ENCODE results near the gene CDKL1. TPM values are rescaled to one million over a fixed set of nuclear protein-coding genes. Genes with fewer than 3 reads are reported as not detected.

Gene CDKL1
- total RNA-seq, 2 experiments from 2014 or later = 12.1 to 13.7 TPM

DNA sequence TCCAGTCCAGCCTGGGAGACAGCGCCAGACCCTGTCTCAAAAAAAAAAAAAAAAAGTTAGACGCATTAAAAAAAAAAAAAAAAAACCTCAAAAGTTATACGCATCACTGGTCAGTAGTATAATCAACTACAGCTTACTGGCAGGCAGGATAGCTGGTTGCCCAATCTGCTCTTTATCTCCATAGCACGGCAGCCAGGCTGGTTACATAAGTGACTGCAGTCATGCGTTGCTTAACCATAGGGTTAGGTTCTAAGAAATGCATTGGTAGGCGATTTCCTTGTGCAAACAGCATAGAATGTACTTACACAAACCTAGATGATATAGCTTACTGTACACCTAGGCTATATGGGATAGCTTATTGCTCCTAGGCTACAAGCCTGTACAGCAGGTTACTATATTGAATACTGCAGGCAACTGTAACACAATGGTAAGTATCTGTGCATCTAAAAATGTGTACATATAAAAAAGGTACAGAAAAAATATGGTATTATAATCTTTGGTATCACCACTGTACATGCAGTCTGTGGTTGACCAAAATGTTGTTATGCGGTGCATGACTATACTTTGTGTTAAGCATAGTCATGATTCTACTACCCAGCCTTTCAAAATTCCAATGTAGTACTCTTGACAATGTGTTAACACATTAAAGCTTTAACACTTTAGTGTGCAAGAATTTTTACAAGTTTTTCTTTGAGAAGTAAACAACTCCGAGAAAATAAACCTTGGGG, 92.8 kb downstream of the CDKL1 start:
- Mint-ChIP-seq H3K27me3 (no peaks in the 10 kb centered on the region), H3K27ac (no peak overlapping the region), H3K4me1 (peaks cover 4% of the 10 kb centered on the region), H3K4me3 (no peak overlapping the region), H3K9me3 (no peaks in the 10 kb centered on the region), H3K36me3 (peaks cover 30% of the 10 kb centered on the region)
- DNase-seq = no peak
- POLR2A ChIA-PET = no interaction called here
- no peak for ATAC-seq (ENCODE audit: low read depth)

DNA sequence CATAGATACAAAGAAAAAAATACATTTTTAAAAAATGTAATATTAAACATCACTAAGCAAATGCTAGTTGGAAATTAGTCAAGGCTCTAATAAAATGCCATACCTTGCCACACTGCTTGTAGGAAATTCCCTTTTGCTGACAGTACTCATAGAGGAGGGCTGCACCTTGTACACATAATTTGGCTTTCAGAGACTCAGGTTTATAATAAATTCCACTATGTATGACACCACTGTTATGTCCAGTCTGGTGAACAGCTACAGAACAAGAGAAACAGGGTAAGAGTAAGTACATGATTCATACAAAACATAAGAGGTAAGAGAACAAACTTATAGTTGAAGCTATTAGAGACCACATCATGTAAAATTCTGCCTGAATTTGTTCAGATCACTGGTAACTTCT, 94.8 kb downstream of the CDKL1 start:
- no peak overlapping the region for H3K27ac Mint-ChIP-seq

GRCh38 chr14:50299585-50299984, 97.1 kb downstream of the CDKL1 start:
- POLR2A ChIA-PET = no interaction called here
- Mint-ChIP-seq H3K27me3 (no peaks in the 10 kb centered on the region), H3K4me3 (no peak overlapping the region), H3K36me3 (peaks cover 35% of the 10 kb centered on the region), H3K9me3 (no peaks in the 10 kb centered on the region), H3K27ac (no peak overlapping the region), H3K4me1 (peaks cover 4% of the 10 kb centered on the region)
- ATAC-seq (ENCODE audit: low read depth) = no peak
- no peak for DNase-seq

More for the DNA sequence above, 94.8 kb downstream of the CDKL1 start:
- H3K27me3 Mint-ChIP-seq = no peaks in the 10 kb centered on the region
- peaks cover 38% of the 10 kb centered on the region for H3K36me3 Mint-ChIP-seq
- POLR2A ChIA-PET = no interaction called here
- ATAC-seq (ENCODE audit: low read depth) (no peak), DNase-seq (no peak)
- no peak overlapping the region for H3K4me3 Mint-ChIP-seq
- no peaks in the 10 kb centered on the region for H3K9me3 Mint-ChIP-seq
- peaks cover 4% of the 10 kb centered on the region for H3K4me1 Mint-ChIP-seq

DNA sequence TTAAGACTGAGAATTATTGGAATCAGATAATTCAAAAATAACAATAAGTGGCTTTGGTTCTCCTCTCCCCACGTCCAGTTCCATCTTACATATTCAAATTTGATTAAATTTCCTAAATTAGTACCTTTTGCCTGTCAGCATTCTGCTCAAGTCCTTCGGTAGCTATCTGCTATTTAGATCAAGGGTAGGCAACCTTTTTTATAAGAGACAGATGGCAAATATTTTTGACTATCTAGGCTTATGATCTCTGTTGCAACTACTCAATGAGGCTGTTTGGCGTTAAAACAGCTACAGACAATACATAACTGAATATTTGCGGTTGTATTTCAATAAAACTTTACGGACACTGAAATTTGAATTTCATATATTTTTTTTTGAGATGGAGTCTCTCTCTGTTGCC, 106.4 kb downstream of the CDKL1 start:
- ATAC-seq (ENCODE audit: low read depth) (no peak), DNase-seq (no peak)
- Mint-ChIP-seq H3K27me3 (no peaks in the 10 kb centered on the region), H3K4me1 (no peaks in the 10 kb centered on the region), H3K27ac (no peak overlapping the region), H3K36me3 (peaks cover 33% of the 10 kb centered on the region), H3K9me3 (no peaks in the 10 kb centered on the region), H3K4me3 (no peak overlapping the region)
- POLR2A ChIA-PET = interaction anchor here (0.6 kb wide), 1 partner anchor 26 kb away, joined by 4 read pairs; no protein-coding TSS in a partner anchor

DNA sequence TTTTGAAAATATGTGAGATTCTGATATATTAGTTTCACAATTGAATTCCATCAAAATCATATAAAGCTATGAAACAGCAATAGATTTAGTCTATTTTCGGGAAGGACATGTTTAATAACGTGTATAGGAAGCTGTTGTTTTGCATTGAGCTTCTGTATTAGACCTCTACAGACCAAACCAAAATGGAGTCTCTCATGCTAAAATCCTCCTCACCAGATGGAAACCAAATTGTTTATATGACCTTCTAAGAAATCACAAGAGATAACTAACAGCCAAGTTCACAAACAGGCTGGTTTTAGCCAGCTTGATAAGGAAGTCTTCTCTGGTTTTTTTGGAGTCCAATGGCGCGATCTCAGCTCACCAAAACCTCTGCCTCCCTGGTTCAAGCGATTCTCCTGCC, 108.5 kb downstream of the CDKL1 start:
- Mint-ChIP-seq H3K4me1 (no peaks in the 10 kb centered on the region), H3K27me3 (no peaks in the 10 kb centered on the region), H3K9me3 (no peaks in the 10 kb centered on the region), H3K36me3 (peaks cover 26% of the 10 kb centered on the region), H3K27ac (no peak overlapping the region), H3K4me3 (no peak overlapping the region)
- no peak for DNase-seq
- POLR2A ChIA-PET = no interaction called here
- ATAC-seq (ENCODE audit: low read depth) = no peak

DNA sequence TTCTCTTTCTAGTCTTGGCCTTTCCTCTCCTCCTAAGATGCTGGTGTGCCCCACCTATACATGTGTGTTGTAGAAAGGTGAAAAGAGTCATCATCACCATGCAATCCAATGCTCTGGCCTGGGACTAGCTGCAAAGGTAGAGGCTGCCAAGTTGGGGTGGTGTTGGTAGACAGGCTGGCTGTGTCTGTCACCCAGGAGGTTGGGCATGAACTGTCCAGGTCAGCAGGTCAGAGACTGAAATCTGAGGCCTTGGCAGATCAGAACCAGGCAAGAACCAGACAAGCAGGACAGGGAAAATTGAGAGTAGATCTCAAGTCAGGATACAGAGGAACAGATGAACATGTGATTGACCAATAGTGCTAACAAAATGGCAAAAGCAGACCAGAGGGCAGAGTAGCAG, 110.8 kb downstream of the CDKL1 start:
- no peak for ATAC-seq (ENCODE audit: low read depth)
- POLR2A ChIA-PET = no interaction called here
- no peaks in the 10 kb centered on the region for H3K27me3 Mint-ChIP-seq

More for the DNA sequence above, 110.8 kb downstream of the CDKL1 start:
- no peak overlapping the region for H3K27ac Mint-ChIP-seq
- H3K9me3 Mint-ChIP-seq = no peaks in the 10 kb centered on the region
- no peaks in the 10 kb centered on the region for H3K4me1 Mint-ChIP-seq
- no peak overlapping the region for H3K4me3 Mint-ChIP-seq
- DNase-seq = no peak
- H3K36me3 Mint-ChIP-seq = peaks cover 17% of the 10 kb centered on the region

Small RNA genes lying within 50 kb of the gene (microRNA-seq; reads per million reads assigned to microRNA genes)
- not detected for gene MIR4504

Other genes with a start within 250 kb of the CDKL1 start
- 10 to 100 TPM; 34.6 to 36.1 TPM for gene SOS2, start 165.3 kb downstream of the CDKL1 start, total RNA-seq
- 10 to 100 TPM; 11.5 to 12.1 TPM for gene L2HGDH, start 84.7 kb downstream of the CDKL1 start, total RNA-seq
- gene DMAC2L, start 84.6 kb downstream of the CDKL1 start, total RNA-seq = 10 to 100 TPM; 19.0 to 19.4 TPM
- gene MAP4K5, start 135.7 kb upstream of the CDKL1 start, total RNA-seq = 10 to 100 TPM; 40.1 to 46.1 TPM
- 1 to 10 TPM; 1.5 TPM for gene ATL1, start 163.3 kb upstream of the CDKL1 start, total RNA-seq

All from activated naive CD8-positive, alpha-beta T cell treated with anti-CD3 and anti-CD28 coated beads, Interleukin-2, amount 10 ng/mL, durations not matched to agents 7 days and 5 days (primary cell).